Activated CD4-positive, alpha-beta T cell treated with anti-CD3 and anti-CD28 coated beads, Interleukin-2, amount 50 U/mL, for 48 hours (primary cell): ENCODE measurements around the gene PAK1IP1.
A peak's percentile ranks its signal among the peaks of the same experiment; 100 is the strongest.
"Not testable (repeated sequence)": the region's sequence is repeated elsewhere in the genome, so short reads cannot be mapped to it uniquely, and the experiment has no call there.

ENCODE experiments used
- DNase-seq, 2 experiments: peaks; one replicate each; pipeline ENCODE4 v3.0.0-alpha.2; 2020

Gene PAK1IP1

GRCh38 chr6:10692965-10693538 is 1.7 kb upstream of the PAK1IP1 start:
- DNase-seq = no peak

- no peak for DNase-seq
Observed at GRCh38 chr6:10695086-10695657, 400 bp downstream of the PAK1IP1 start.

- DNase-seq = no peak
Observed at GRCh38 chr6:10696655-10697054, 1.9 kb downstream of the PAK1IP1 start.

- DNase-seq = no peak
Observed at GRCh38 chr6:10713962-10714361, 19.2 kb downstream of the PAK1IP1 start.

GRCh38 chr6:10719296-10719963 is 24.7 kb downstream of the PAK1IP1 start:
- DNase-seq = peak; percentile 36 to 56

- no peak for DNase-seq
Observed at GRCh38 chr6:10719964-10720264, 25.1 kb downstream of the PAK1IP1 start.

GRCh38 chr6:10720265-10720959 is 25.6 kb downstream of the PAK1IP1 start:
- DNase-seq = peak; percentile 61 to 67

- DNase-seq = peak in 1 of 2 experiments; percentile 42
Observed at GRCh38 chr6:10720960-10721849, 26.4 kb downstream of the PAK1IP1 start.

- DNase-seq = no peak
Observed at GRCh38 chr6:10721850-10722569, 27.2 kb downstream of the PAK1IP1 start.

- DNase-seq = no peak
Observed at GRCh38 chr6:10722570-10722819, 27.7 kb downstream of the PAK1IP1 start.

- peak; percentile 95 to 96 for DNase-seq
Observed at GRCh38 chr6:10722820-10723566, 28.2 kb downstream of the PAK1IP1 start, which contains the start of gene TMEM14C. TMEM14C (plus strand) TSS chr6:10723070; CDS start chr6:10724614, 1,544 bp downstream.

GRCh38 chr6:10723567-10723881 is 28.8 kb downstream of the PAK1IP1 start:
- no peak for DNase-seq

- DNase-seq = no peak
Observed at GRCh38 chr6:10725044-10725443, 30.3 kb downstream of the PAK1IP1 start.

GRCh38 chr6:10725716-10726115 is 30.9 kb downstream of the PAK1IP1 start:
- DNase-seq = no peak

GRCh38 chr6:10730254-10730653 is 35.5 kb downstream of the PAK1IP1 start:
- no peak for DNase-seq

GRCh38 chr6:10733151-10733715 is 38.5 kb downstream of the PAK1IP1 start:
- DNase-seq = no peak

GRCh38 chr6:10733863-10734262 is 39.1 kb downstream of the PAK1IP1 start:
- no peak for DNase-seq

GRCh38 chr6:10736731-10737130 is 42.0 kb downstream of the PAK1IP1 start:
- DNase-seq = no peak

GRCh38 chr6:10740061-10740460 is 45.3 kb downstream of the PAK1IP1 start:
- DNase-seq = no peak

- not testable (repeated sequence) for DNase-seq
Observed at GRCh38 chr6:10741643-10742042, 46.9 kb downstream of the PAK1IP1 start.

GRCh38 chr6:10742251-10742650 is 47.5 kb downstream of the PAK1IP1 start:
- DNase-seq = no peak

GRCh38 chr6:10743515-10743914 is 48.7 kb downstream of the PAK1IP1 start:
- DNase-seq = no peak
